Activated naive CD4-positive, alpha-beta T cell treated with anti-CD3 and anti-CD28 coated beads, Interleukin-2, amount 50 U/mL, for 16 hours (primary cell): ENCODE results near the gene SLC4A3.
"Not testable (repeated sequence)": the region's sequence is repeated elsewhere in the genome, so short reads cannot be mapped to it uniquely, and the experiment has no call there.

ENCODE experiments used
- DNase-seq: peaks from one replicate; pipeline ENCODE4 v3.0.0-alpha.2; 2020

Gene SLC4A3

GRCh38 chr2:219651656-219652055 is 24.2 kb downstream of the SLC4A3 start:
- not testable (repeated sequence) for DNase-seq

- no peak for DNase-seq
Observed at GRCh38 chr2:219656526-219656925, 29.1 kb downstream of the SLC4A3 start.

GRCh38 chr2:219658196-219658846 is 30.9 kb downstream of the SLC4A3 start:
- no peak for DNase-seq

GRCh38 chr2:219658874-219659273 is 31.4 kb downstream of the SLC4A3 start:
- DNase-seq = no peak

- DNase-seq = no peak
Observed at GRCh38 chr2:219661197-219661954, 33.9 kb downstream of the SLC4A3 start.

GRCh38 chr2:219661955-219662395 is 34.5 kb downstream of the SLC4A3 start:
- DNase-seq = no peak

- DNase-seq = no peak
Observed at GRCh38 chr2:219662566-219662965, 35.1 kb downstream of the SLC4A3 start.

GRCh38 chr2:219663116-219663762 is 35.8 kb downstream of the SLC4A3 start:
- no peak for DNase-seq

GRCh38 chr2:219664041-219664440 is 36.6 kb downstream of the SLC4A3 start:
- DNase-seq = no peak

- DNase-seq = no peak
Observed at GRCh38 chr2:219664944-219665343, 37.5 kb downstream of the SLC4A3 start.

GRCh38 chr2:219665926-219666325 is 38.5 kb downstream of the SLC4A3 start:
- DNase-seq = no peak

- no peak for DNase-seq
Observed at GRCh38 chr2:219668316-219668715, 40.9 kb downstream of the SLC4A3 start.

GRCh38 chr2:219670386-219670785 is 43.0 kb downstream of the SLC4A3 start:
- DNase-seq = no peak

GRCh38 chr2:219671279-219671678 is 43.8 kb downstream of the SLC4A3 start:
- no peak for DNase-seq

GRCh38 chr2:219672406-219672805 is 45.0 kb downstream of the SLC4A3 start:
- no peak for DNase-seq

- DNase-seq = no peak
Observed at GRCh38 chr2:219675221-219675620, 47.8 kb downstream of the SLC4A3 start.

- no peak for DNase-seq
Observed at GRCh38 chr2:219676586-219676985, 49.2 kb downstream of the SLC4A3 start.

- no peak for DNase-seq
Observed at GRCh38 chr2:219679041-219679440, 51.6 kb downstream of the SLC4A3 start.

- no peak for DNase-seq
Observed at GRCh38 chr2:219679571-219679970, 52.1 kb downstream of the SLC4A3 start.

- DNase-seq = no peak
Observed at GRCh38 chr2:219680958-219681693, 53.7 kb downstream of the SLC4A3 start.

GRCh38 chr2:219681694-219682300 is 54.4 kb downstream of the SLC4A3 start:
- DNase-seq = no peak

- DNase-seq = not testable (repeated sequence)
Observed at GRCh38 chr2:219683474-219683873, 56.0 kb downstream of the SLC4A3 start.
